Liver (tissue), 9 donors: ENCODE data around the gene CA6. TPM values are rescaled to one million over a fixed set of nuclear protein-coding genes. Genes with fewer than 3 reads are reported as not detected.

Source experiments
- DNase-seq: peaks from one replicate; pipeline ENCODE4 v3.0.0-alpha.2; 2017; ENCODE audit warnings: low spot score
- H3K27ac ChIP-seq, 2 donors: one replicate each; pipeline ENCODE4 v1.7.0; 2013; ENCODE audit warnings: inconsistent platforms in 2 of 2, low read length in 2 of 2, control low read depth in 1 of 2, low read depth in 1 of 2, mild to moderate bottlenecking in 1 of 2
- H3K27me3 ChIP-seq, 4 donors: one replicate each; pipeline versions ENCODE4 v1.6.1 to v1.7.0; 2013; ENCODE audit warnings: low read length in 3 of 4, inconsistent platforms in 1 of 4, mild to moderate bottlenecking in 1 of 4, moderate library complexity in 1 of 4; ENCODE audit not compliant: control insufficient read depth in 4 of 4, insufficient read depth in 4 of 4
- H3K36me3 ChIP-seq, 4 donors: one replicate each; pipeline versions ENCODE4 v1.6.1 to v1.7.0; 2013; ENCODE audit warnings: low read length in 3 of 4, mild to moderate bottlenecking in 3 of 4, low read depth in 1 of 4, moderate library complexity in 1 of 4; ENCODE audit not compliant: control insufficient read depth in 4 of 4, insufficient read depth in 3 of 4
- H3K4me1 ChIP-seq, 4 donors: one replicate each; pipeline versions ENCODE4 v1.6.1 to v1.7.0; 2013; ENCODE audit warnings: low read length in 3 of 4, mild to moderate bottlenecking in 3 of 4, moderate library complexity in 1 of 4; ENCODE audit not compliant: control insufficient read depth in 4 of 4, insufficient read depth in 4 of 4
- H3K4me3 ChIP-seq, 3 donors: one replicate each; pipeline versions ENCODE4 v1.6.1 to v1.7.0; 2013; ENCODE audit warnings: low read length in 3 of 3, control low read depth in 1 of 3, low read depth in 1 of 3, mild to moderate bottlenecking in 1 of 3
- H3K9ac ChIP-seq, 2 donors: one replicate each; pipeline ENCODE4 v1.7.0; 2013; ENCODE audit warnings: low read length in 2 of 2, mild to moderate bottlenecking in 2 of 2, moderate library complexity in 2 of 2, control low read depth in 1 of 2, low read depth in 1 of 2
- H3K9me3 ChIP-seq, 4 donors: one replicate each; pipeline versions ENCODE4 v1.6.1 to v1.7.0; 2013; ENCODE audit warnings: low read length in 3 of 4; ENCODE audit not compliant: control insufficient read depth in 4 of 4
- CTCF ChIP-seq: fragments of 150-350 bp; IDR thresholded peaks from 2 replicates; pipeline ENCODE4 v1.5.1; 2017; ENCODE audit warnings: improper control_type of control experiment, low read depth, low read length; ENCODE audit not compliant: missing input control
- EGR1 ChIP-seq, 2 donors: IDR thresholded peaks; 2 replicates each; pipeline ENCODE4 v1.6.1; 2016 to 2018; ENCODE audit warnings: antibody characterized with exemption in 2 of 2, low read depth in 2 of 2
- FOXA1 ChIP-seq: IDR thresholded peaks from 2 replicates; pipeline ENCODE4 v1.6.1; 2016; ENCODE audit warnings: antibody characterized with exemption
- FOXA2 ChIP-seq: IDR thresholded peaks from 2 replicates; pipeline ENCODE4 v1.6.1; 2016; ENCODE audit warnings: antibody characterized with exemption
- GABPA ChIP-seq, 2 donors: IDR thresholded peaks in 1 of 2; conservative IDR thresholded peaks in 1 of 2; 2 replicates each; pipeline ENCODE4 v1.6.1; 2016; ENCODE audit warnings: antibody characterized with exemption in 2 of 2, mild to moderate bottlenecking in 1 of 2, moderate library complexity in 1 of 2
- HNF4A ChIP-seq, 2 donors: conservative IDR thresholded peaks; 2 replicates each; pipeline ENCODE4 v1.6.1; 2016; ENCODE audit warnings: antibody characterized with exemption in 2 of 2, mild to moderate bottlenecking in 2 of 2
- HNF4G ChIP-seq: IDR thresholded peaks from 2 replicates; pipeline ENCODE4 v1.6.1; 2016; ENCODE audit warnings: antibody characterized with exemption
- RAD21 ChIP-seq, 2 donors: IDR thresholded peaks; 2 replicates each; pipeline ENCODE4 v1.6.1; 2016; ENCODE audit warnings: antibody characterized with exemption in 2 of 2, mild to moderate bottlenecking in 2 of 2
- WGBS: extraction: QIAGEN DNeasy Blood & Tissue Kit; methylation state at CpG from one replicate; pipeline ENCODE4 v1.1.7; 2013; 5-methylcytosine and 5-hydroxymethylcytosine counted together
- polyA plus RNA-seq, 2 donors: library from polyadenylated mRNA; stranded (reverse) in 1 of 2; unstranded in 1 of 2; fragments of 200-250 nt in 1 of 2; fragments of >200 nt in 1 of 2; fragmentation: Nextera tagmentation in 1 of 2; extraction: Ambion mirVana in 1 of 2; gene quantifications; one replicate each; pipeline versions ENCODE4 v1.2.1 to v1.2.3, GENCODE V29; 2013 to 2015
- total RNA-seq, 2 donors: library from RNA; depleted of rRNA; stranded (reverse); fragments of >200 nt; gene quantifications; one replicate each; pipeline ENCODE4 v1.2.3, GENCODE V29; 2014
- TF ChIP-seq, protein P1 (sequence below): IDR thresholded peaks from 2 replicates; pipeline ENCODE4 v1.6.1; 2016; ENCODE audit warnings: antibody characterized with exemption
- TF ChIP-seq, protein P2 (sequence below): IDR thresholded peaks from 2 replicates; pipeline ENCODE4 v1.6.1; 2016; ENCODE audit warnings: antibody characterized with exemption, mild to moderate bottlenecking
- TF ChIP-seq, protein P3 (sequence below): IDR thresholded peaks from 2 replicates; pipeline ENCODE4 v1.6.1; 2016; ENCODE audit warnings: antibody characterized with exemption
- donor health status: healthy.
- donor health status: healthy.
- donor health status: healthy.
- donor health status: healthy.
- donor health status: healthy.

The CA6 gene
- total and polyA plus RNA-seq, 4 donors = not detected

DNA sequence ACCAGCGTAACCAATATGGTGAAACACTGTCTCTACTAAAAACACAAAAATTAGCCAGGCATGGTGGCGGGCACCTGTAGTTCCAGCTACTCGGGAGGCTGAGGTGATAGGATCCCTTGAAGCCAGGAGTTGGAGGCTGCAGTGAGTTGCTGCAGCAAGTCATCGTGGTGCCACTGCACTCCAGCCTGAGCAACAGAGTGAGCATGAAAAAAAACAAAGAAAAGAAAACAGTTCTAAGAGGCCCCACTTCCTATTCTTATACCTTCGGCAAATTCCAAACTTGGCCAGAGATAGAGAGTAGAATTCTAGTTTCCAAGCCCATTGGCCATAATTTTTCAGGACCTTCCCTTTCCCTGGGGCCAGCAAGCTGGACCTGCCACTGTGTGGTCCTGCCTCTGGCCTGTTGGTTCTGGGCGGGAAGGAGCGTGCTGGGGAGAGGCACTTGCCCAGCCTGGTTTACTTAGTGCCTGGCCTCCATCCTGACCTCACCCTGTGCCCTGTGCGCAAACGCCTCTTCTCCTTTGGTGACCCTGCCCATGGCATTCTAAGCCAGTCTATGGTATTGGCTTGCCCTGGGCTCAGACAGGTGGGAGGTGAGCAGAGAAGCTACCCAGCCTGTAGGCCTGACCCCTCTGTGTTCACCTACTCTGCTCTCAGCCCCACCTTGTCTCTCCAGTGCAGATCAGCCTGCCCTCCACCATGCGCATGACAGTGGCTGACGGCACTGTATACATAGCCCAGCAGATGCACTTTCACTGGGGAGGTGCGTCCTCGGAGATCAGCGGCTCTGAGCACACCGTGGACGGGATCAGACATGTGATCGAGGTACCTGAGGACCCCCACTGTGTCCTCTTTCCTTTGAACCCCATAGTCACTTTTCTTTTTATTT lies 11.0 kb downstream of the CA6 start:
- DNase-seq = no peak
- no peaks in the 10 kb centered on the region for H3K4me1 ChIP-seq
- 92% methylated on average over 17 of the region's 17 CpGs for WGBS
- H3K9me3 ChIP-seq = no peaks in the 10 kb centered on the region
- H3K27ac ChIP-seq = no peak overlapping the region
- no peak overlapping the region for H3K4me3 ChIP-seq
- no peaks in the 10 kb centered on the region for H3K27me3 ChIP-seq
- no peak overlapping the region for H3K9ac ChIP-seq
- no peaks in the 10 kb centered on the region for H3K36me3 ChIP-seq
- TF ChIP-seq HNF4A (conservative IDR thresholded peaks at IDR 0.05) (no peak), EGR1 (IDR thresholded peaks at IDR 0.05; ENCODE audit: low read depth in 2 of 2) (no peak), FOXA2 (no peak), HNF4G (no peak), RAD21 (IDR thresholded peaks at IDR 0.05) (no peak), FOXA1 (no peak), GABPA (IDR thresholded peaks at IDR 0.05 in 1 of 2, conservative IDR thresholded peaks at IDR 0.05 in 1 of 2) (no peak)
- TF ChIP-seq, protein P1, sequence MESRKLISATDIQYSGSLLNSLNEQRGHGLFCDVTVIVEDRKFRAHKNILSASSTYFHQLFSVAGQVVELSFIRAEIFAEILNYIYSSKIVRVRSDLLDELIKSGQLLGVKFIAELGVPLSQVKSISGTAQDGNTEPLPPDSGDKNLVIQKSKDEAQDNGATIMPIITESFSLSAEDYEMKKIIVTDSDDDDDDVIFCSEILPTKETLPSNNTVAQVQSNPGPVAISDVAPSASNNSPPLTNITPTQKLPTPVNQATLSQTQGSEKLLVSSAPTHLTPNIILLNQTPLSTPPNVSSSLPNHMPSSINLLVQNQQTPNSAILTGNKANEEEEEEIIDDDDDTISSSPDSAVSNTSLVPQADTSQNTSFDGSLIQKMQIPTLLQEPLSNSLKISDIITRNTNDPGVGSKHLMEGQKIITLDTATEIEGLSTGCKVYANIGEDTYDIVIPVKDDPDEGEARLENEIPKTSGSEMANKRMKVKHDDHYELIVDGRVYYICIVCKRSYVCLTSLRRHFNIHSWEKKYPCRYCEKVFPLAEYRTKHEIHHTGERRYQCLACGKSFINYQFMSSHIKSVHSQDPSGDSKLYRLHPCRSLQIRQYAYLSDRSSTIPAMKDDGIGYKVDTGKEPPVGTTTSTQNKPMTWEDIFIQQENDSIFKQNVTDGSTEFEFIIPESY = no peak
- TF ChIP-seq, protein P2, sequence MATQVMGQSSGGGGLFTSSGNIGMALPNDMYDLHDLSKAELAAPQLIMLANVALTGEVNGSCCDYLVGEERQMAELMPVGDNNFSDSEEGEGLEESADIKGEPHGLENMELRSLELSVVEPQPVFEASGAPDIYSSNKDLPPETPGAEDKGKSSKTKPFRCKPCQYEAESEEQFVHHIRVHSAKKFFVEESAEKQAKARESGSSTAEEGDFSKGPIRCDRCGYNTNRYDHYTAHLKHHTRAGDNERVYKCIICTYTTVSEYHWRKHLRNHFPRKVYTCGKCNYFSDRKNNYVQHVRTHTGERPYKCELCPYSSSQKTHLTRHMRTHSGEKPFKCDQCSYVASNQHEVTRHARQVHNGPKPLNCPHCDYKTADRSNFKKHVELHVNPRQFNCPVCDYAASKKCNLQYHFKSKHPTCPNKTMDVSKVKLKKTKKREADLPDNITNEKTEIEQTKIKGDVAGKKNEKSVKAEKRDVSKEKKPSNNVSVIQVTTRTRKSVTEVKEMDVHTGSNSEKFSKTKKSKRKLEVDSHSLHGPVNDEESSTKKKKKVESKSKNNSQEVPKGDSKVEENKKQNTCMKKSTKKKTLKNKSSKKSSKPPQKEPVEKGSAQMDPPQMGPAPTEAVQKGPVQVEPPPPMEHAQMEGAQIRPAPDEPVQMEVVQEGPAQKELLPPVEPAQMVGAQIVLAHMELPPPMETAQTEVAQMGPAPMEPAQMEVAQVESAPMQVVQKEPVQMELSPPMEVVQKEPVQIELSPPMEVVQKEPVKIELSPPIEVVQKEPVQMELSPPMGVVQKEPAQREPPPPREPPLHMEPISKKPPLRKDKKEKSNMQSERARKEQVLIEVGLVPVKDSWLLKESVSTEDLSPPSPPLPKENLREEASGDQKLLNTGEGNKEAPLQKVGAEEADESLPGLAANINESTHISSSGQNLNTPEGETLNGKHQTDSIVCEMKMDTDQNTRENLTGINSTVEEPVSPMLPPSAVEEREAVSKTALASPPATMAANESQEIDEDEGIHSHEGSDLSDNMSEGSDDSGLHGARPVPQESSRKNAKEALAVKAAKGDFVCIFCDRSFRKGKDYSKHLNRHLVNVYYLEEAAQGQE = no peak
- TF ChIP-seq, protein P3, sequence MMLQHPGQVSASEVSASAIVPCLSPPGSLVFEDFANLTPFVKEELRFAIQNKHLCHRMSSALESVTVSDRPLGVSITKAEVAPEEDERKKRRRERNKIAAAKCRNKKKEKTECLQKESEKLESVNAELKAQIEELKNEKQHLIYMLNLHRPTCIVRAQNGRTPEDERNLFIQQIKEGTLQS = no peak

- no peak overlapping the region for H3K4me3 ChIP-seq
- no peaks in the 10 kb centered on the region for H3K4me1 ChIP-seq
- H3K27me3 ChIP-seq = no peaks in the 10 kb centered on the region
- H3K36me3 ChIP-seq = no peaks in the 10 kb centered on the region
- H3K9ac ChIP-seq = no peak overlapping the region
- 47% methylated on average over 13 of the region's 13 CpGs for WGBS
- no peak overlapping the region for H3K27ac ChIP-seq
- DNase-seq = no peak
- no peaks in the 10 kb centered on the region for H3K9me3 ChIP-seq
- TF ChIP-seq RAD21 (IDR thresholded peaks at IDR 0.05) (peak in 1 of 2 donors; percentile 30), CTCF (peak; percentile 20), HNF4G (no peak)
These were observed 17.3 kb downstream of the CA6 start for GRCh38 chr1:8962812-8963530.
